Measurements from ENCODE around the gene G6PC2.

The G6PC2 gene

GRCh38 chr2:168954256-168954655, 53.2 kb downstream of the G6PC2 start:
- H4K20me1 ChIP-seq (ENCODE audit: insufficient read depth, low read length, poor library complexity, severe bottlenecking), result no peaks in the 10 kb centered on the region
- H3K79me2 ChIP-seq (ENCODE audit: insufficient read depth, low read length), result no peaks in the 10 kb centered on the region
- no peak for TF ChIP-seq CTCF (conservative IDR thresholded peaks at IDR 0.05; ENCODE audit: low read length)
- TF ChIP-seq EZH2phosphoT487 (IDR thresholded peaks at IDR 0.05; ENCODE audit: borderline replicate concordance), result no peak
- no peaks in the 10 kb centered on the region for H3K4me1 ChIP-seq (ENCODE audit: insufficient read depth, low read length, poor library complexity, severe bottlenecking)
- H3K36me3 ChIP-seq (ENCODE audit: insufficient read depth, low read length), result no peaks in the 10 kb centered on the region
- H3F3A ChIP-seq (ENCODE audit: low read depth), result no peaks in the 10 kb centered on the region
- no peaks in the 10 kb centered on the region for H3K9me2 ChIP-seq (replicated peaks; ENCODE audit: low read depth, low read length)
- no peak overlapping the region for H3K4me3 ChIP-seq (ENCODE audit: low read length, poor library complexity, severe bottlenecking)
- H2AFZ ChIP-seq (ENCODE audit: low read length), result no peak overlapping the region
- peaks cover 8% of the 10 kb centered on the region; the same call in 1 of the 2 replicates for H3K9me3 ChIP-seq (ENCODE audit: insufficient read depth, low read depth, low read length)
- H3K27me3 ChIP-seq (ENCODE audit: insufficient read depth, low read length, poor library complexity, severe bottlenecking), result no peaks in the 10 kb centered on the region
- H3K4me2 ChIP-seq (ENCODE audit: low read depth, low read length, poor library complexity, severe bottlenecking), result no peak overlapping the region
- H3K9ac ChIP-seq (ENCODE audit: low read depth, low read length, poor library complexity, severe bottlenecking), result no peak overlapping the region

- H3K9ac ChIP-seq (ENCODE audit: low read depth, low read length, poor library complexity, severe bottlenecking), result no peak overlapping the region
- no peak for TF ChIP-seq CTCF (conservative IDR thresholded peaks at IDR 0.05; ENCODE audit: low read length)
- no peak for TF ChIP-seq EZH2phosphoT487 (IDR thresholded peaks at IDR 0.05; ENCODE audit: borderline replicate concordance)
- H3K79me2 ChIP-seq (ENCODE audit: insufficient read depth, low read length), result no peaks in the 10 kb centered on the region
- no peaks in the 10 kb centered on the region for H3K36me3 ChIP-seq (ENCODE audit: insufficient read depth, low read length)
- H3K4me1 ChIP-seq (ENCODE audit: insufficient read depth, low read length, poor library complexity, severe bottlenecking), result no peaks in the 10 kb centered on the region
- H3K9me2 ChIP-seq (replicated peaks; ENCODE audit: low read depth, low read length), result no peaks in the 10 kb centered on the region
- no peak overlapping the region for H2AFZ ChIP-seq (ENCODE audit: low read length)
- H3K27me3 ChIP-seq (ENCODE audit: insufficient read depth, low read length, poor library complexity, severe bottlenecking), result no peaks in the 10 kb centered on the region
- H3K4me2 ChIP-seq (ENCODE audit: low read depth, low read length, poor library complexity, severe bottlenecking), result no peak overlapping the region
- H3K9me3 ChIP-seq (ENCODE audit: insufficient read depth, low read depth, low read length), result peaks cover 8% of the 10 kb centered on the region; the same call in 1 of the 2 replicates
- H4K20me1 ChIP-seq (ENCODE audit: insufficient read depth, low read length, poor library complexity, severe bottlenecking), result no peaks in the 10 kb centered on the region
- H3F3A ChIP-seq (ENCODE audit: low read depth), result no peaks in the 10 kb centered on the region
- H3K4me3 ChIP-seq (ENCODE audit: low read length, poor library complexity, severe bottlenecking), result no peak overlapping the region
Observed at GRCh38 chr2:168955321-168955720, 54.2 kb downstream of the G6PC2 start.

GRCh38 chr2:168956392-168956791, 55.3 kb downstream of the G6PC2 start:
- H3K9me3 ChIP-seq (ENCODE audit: insufficient read depth, low read depth, low read length), result peaks cover 8% of the 10 kb centered on the region; the same call in 1 of the 2 replicates
- no peaks in the 10 kb centered on the region for H4K20me1 ChIP-seq (ENCODE audit: insufficient read depth, low read length, poor library complexity, severe bottlenecking)
- no peak overlapping the region for H3K9ac ChIP-seq (ENCODE audit: low read depth, low read length, poor library complexity, severe bottlenecking)
- TF ChIP-seq CTCF (conservative IDR thresholded peaks at IDR 0.05; ENCODE audit: low read length) (no peak), EZH2phosphoT487 (IDR thresholded peaks at IDR 0.05; ENCODE audit: borderline replicate concordance) (no peak)
- H3K36me3 ChIP-seq (ENCODE audit: insufficient read depth, low read length), result no peaks in the 10 kb centered on the region
- H3K27me3 ChIP-seq (ENCODE audit: insufficient read depth, low read length, poor library complexity, severe bottlenecking), result no peaks in the 10 kb centered on the region
- H3K4me2 ChIP-seq (ENCODE audit: low read depth, low read length, poor library complexity, severe bottlenecking), result no peak overlapping the region
- H3K79me2 ChIP-seq (ENCODE audit: insufficient read depth, low read length), result no peaks in the 10 kb centered on the region
- H3K4me3 ChIP-seq (ENCODE audit: low read length, poor library complexity, severe bottlenecking), result no peak overlapping the region
- H3F3A ChIP-seq (ENCODE audit: low read depth), result no peaks in the 10 kb centered on the region
- H2AFZ ChIP-seq (ENCODE audit: low read length), result no peak overlapping the region
- H3K9me2 ChIP-seq (replicated peaks; ENCODE audit: low read depth, low read length), result no peaks in the 10 kb centered on the region
- no peaks in the 10 kb centered on the region for H3K4me1 ChIP-seq (ENCODE audit: insufficient read depth, low read length, poor library complexity, severe bottlenecking)
